ENCODE results near the gene COMTD1.

The COMTD1 gene

GRCh38 chr10:75243426-75243825, 7.7 kb upstream of the COMTD1 start:
- H3K27ac ChIP-seq (ENCODE audit: low read depth, low read length, poor library complexity, severe bottlenecking), result no peak overlapping the region
- no peaks in the 10 kb centered on the region for H3K27me3 ChIP-seq (ENCODE audit: insufficient read depth, low read length)
- no peaks in the 10 kb centered on the region for H4K20me1 ChIP-seq (ENCODE audit: insufficient read depth, low read length)
- H3K4me2 ChIP-seq (ENCODE audit: low read length), result no peak overlapping the region
- H3K4me1 ChIP-seq (ENCODE audit: insufficient read depth, low read length, severe bottlenecking), result no peaks in the 10 kb centered on the region
- H3F3A ChIP-seq (ENCODE audit: insufficient read depth, low read length), result no peaks in the 10 kb centered on the region
- H3K9me2 ChIP-seq (ENCODE audit: low read depth, low read length), result no peaks in the 10 kb centered on the region
- no peaks in the 10 kb centered on the region for H3K79me2 ChIP-seq (ENCODE audit: insufficient read depth, low read length)
- no peaks in the 10 kb centered on the region for H3K9me3 ChIP-seq (ENCODE audit: low read length)
- no peak overlapping the region for H3K4me3 ChIP-seq (ENCODE audit: low read depth, low read length, poor library complexity, severe bottlenecking)
- TF ChIP-seq EZH2 (IDR thresholded peaks at IDR 0.05; ENCODE audit: borderline replicate concordance, low read length) (no peak), CTCF (IDR thresholded peaks at IDR 0.05; ENCODE audit: low read length) (no peak)
- no peak overlapping the region for H3K9ac ChIP-seq (ENCODE audit: low read length)
- no peaks in the 10 kb centered on the region; the same call in 1 of the 2 replicates for H3K36me3 ChIP-seq (ENCODE audit: insufficient read depth, low read length)
- no peak overlapping the region for H2AFZ ChIP-seq (ENCODE audit: low read length)

- Histone ChIP-seq H3K79me2 (ENCODE audit: insufficient read depth, low read length) (no peaks in the 10 kb centered on the region), H3K27ac (ENCODE audit: low read depth, low read length, poor library complexity, severe bottlenecking) (no peak overlapping the region), H3K4me2 (ENCODE audit: low read length) (no peak overlapping the region), H3K27me3 (ENCODE audit: insufficient read depth, low read length) (no peaks in the 10 kb centered on the region), H2AFZ (ENCODE audit: low read length) (no peak overlapping the region), H3K9ac (ENCODE audit: low read length) (no peak overlapping the region), H4K20me1 (ENCODE audit: insufficient read depth, low read length) (no peaks in the 10 kb centered on the region), H3K4me1 (ENCODE audit: insufficient read depth, low read length, severe bottlenecking) (peaks cover 5% of the 10 kb centered on the region), H3K4me3 (ENCODE audit: low read depth, low read length, poor library complexity, severe bottlenecking) (no peak overlapping the region), H3K9me3 (ENCODE audit: low read length) (no peaks in the 10 kb centered on the region), H3F3A (ENCODE audit: insufficient read depth, low read length) (no peaks in the 10 kb centered on the region), H3K9me2 (ENCODE audit: low read depth, low read length) (no peaks in the 10 kb centered on the region), H3K36me3 (ENCODE audit: insufficient read depth, low read length) (no peaks in the 10 kb centered on the region; the same call in 1 of the 2 replicates)
- TF ChIP-seq EZH2 (IDR thresholded peaks at IDR 0.05; ENCODE audit: borderline replicate concordance, low read length) (no peak), CTCF (IDR thresholded peaks at IDR 0.05; ENCODE audit: low read length) (no peak)
Observed at GRCh38 chr10:75240329-75241076, 4.7 kb upstream of the COMTD1 start.

- H3K9ac ChIP-seq (ENCODE audit: low read length), result no peak overlapping the region
Observed at GRCh38 chr10:75239096-75239790, 3.5 kb upstream of the COMTD1 start.

More at GRCh38 chr10:75239096-75239790, 3.5 kb upstream of the COMTD1 start:
- H2AFZ ChIP-seq (ENCODE audit: low read length), result no peak overlapping the region
- H4K20me1 ChIP-seq (ENCODE audit: insufficient read depth, low read length), result no peaks in the 10 kb centered on the region
- H3K4me1 ChIP-seq (ENCODE audit: insufficient read depth, low read length, severe bottlenecking), result peaks cover 5% of the 10 kb centered on the region
- TF ChIP-seq EZH2 (IDR thresholded peaks at IDR 0.05; ENCODE audit: borderline replicate concordance, low read length) (no peak), CTCF (IDR thresholded peaks at IDR 0.05; ENCODE audit: low read length) (no peak)
- H3K27me3 ChIP-seq (ENCODE audit: insufficient read depth, low read length), result no peaks in the 10 kb centered on the region
- no peaks in the 10 kb centered on the region for H3K9me3 ChIP-seq (ENCODE audit: low read length)
- H3K36me3 ChIP-seq (ENCODE audit: insufficient read depth, low read length), result no peaks in the 10 kb centered on the region; the same call in 1 of the 2 replicates
- H3K4me3 ChIP-seq (ENCODE audit: low read depth, low read length, poor library complexity, severe bottlenecking), result no peak overlapping the region
- H3K27ac ChIP-seq (ENCODE audit: low read depth, low read length, poor library complexity, severe bottlenecking), result no peak overlapping the region
- no peaks in the 10 kb centered on the region for H3K79me2 ChIP-seq (ENCODE audit: insufficient read depth, low read length)
- no peak overlapping the region for H3K4me2 ChIP-seq (ENCODE audit: low read length)
- no peaks in the 10 kb centered on the region for H3F3A ChIP-seq (ENCODE audit: insufficient read depth, low read length)
- H3K9me2 ChIP-seq (ENCODE audit: low read depth, low read length), result no peaks in the 10 kb centered on the region
